HG03565 (cell line): ENCODE measurements around the gene PARD6B.
"Not testable (repeated sequence)": the region's sequence is repeated elsewhere in the genome, so short reads cannot be mapped to it uniquely, and the experiment has no call there.

ENCODE experiments used
- ATAC-seq: cut with Tn5 transposase; IDR thresholded peaks from one replicate; pipeline ENCODE4 v1.9.1; 2021; ENCODE audit warnings: mild to moderate bottlenecking, moderate library complexity; ENCODE audit not compliant: unreplicated experiment

Gene PARD6B

DNA sequence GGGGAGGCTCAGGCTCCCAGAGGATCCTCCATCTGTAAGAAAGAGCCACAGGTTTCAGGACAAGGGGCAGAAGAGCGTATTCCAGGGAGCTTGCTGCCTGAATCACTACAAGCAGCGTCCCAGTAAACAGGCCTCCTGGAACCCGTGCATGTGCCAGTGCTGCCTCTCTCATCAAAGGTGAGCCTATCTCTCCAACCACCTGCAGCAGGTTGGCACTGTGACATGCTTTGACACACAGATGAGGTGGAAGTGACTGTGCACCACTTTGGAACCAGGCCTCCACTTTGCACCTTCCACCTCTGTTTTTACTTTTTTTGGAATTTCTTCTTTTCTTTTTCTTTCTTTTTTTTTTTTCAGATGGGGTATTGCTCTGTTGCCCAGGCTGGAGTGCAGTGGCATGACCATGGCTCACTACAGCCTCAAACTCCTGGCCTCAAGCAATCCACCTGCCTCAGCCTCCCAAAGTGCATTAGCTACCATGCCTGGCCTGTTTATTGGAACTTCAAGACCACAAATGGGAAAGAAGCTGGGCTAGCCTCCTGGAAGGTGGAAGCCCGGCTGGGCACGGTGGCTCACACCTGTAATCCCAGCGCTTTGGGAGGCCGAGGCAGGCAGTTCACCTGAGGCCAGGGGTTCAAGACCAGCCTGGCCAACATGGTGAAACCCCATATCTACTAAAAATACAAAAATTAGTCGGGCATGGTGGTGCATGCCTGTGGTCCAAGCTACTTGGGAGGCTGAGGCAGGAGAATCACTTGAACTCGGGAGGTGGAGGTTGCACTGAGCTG lies 27.5 kb upstream of the PARD6B start:
- not testable (repeated sequence) for ATAC-seq

GRCh38 chr20:50704514-50704913 lies 26.9 kb upstream of the PARD6B start:
- ATAC-seq: no peak

GRCh38 chr20:50704971-50705370 lies 26.4 kb upstream of the PARD6B start:
- no peak for ATAC-seq

DNA sequence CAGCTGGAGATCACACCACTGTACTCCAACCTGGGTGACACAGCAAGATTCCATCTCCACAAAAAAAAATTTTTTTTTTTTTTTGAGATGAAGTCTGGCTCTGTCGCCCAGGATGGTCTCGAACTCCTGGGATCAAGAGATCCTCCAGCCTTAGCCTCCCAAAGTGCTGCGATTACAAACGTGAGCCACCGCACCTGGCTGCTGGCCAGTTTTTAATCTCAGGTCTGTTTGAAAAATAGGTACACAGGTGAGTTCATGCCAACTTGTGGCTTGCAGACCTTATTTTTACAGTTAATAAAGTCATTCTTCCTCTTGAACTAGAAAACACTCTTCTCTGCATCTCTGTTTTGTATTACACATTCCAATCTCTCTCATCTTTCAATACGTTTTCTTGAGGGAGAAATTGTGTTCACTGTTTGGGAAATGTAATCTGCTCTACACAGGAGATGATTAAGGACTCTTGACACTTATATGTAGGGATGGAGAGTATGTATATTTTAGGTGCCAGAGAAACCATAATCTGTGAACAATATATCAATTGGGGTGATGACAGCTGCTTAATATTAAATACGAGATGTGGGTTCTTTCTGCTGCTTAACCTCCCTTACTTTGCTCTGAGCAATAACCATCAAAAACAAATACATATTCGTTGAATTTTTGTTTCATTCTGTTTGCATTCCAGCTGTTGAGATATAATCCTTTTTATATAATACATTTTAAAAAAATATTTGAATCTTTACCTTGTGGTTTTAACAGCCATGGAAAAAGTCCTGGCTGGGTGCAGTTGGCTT lies 22.3 kb upstream of the PARD6B start:
- no peak for ATAC-seq

DNA sequence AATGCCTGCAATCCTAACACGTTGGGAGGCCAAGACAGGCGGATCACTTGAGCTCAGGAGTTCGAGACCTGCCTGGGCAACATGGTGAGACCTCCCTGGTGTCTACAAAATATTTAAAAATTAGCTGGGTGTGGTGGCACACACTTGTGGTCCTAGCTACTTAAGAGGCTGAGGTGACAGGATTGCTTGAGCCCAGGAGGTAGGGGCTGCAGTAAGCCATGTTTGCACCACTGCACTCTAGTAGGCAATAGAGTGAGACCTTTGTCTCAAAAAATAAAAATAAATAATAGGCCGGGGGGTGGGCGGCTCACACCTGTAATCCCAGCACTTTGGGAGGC lies 21.8 kb upstream of the PARD6B start:
- ATAC-seq: no peak

GRCh38 chr20:50710492-50711063 lies 20.8 kb upstream of the PARD6B start:
- no peak for ATAC-seq

DNA sequence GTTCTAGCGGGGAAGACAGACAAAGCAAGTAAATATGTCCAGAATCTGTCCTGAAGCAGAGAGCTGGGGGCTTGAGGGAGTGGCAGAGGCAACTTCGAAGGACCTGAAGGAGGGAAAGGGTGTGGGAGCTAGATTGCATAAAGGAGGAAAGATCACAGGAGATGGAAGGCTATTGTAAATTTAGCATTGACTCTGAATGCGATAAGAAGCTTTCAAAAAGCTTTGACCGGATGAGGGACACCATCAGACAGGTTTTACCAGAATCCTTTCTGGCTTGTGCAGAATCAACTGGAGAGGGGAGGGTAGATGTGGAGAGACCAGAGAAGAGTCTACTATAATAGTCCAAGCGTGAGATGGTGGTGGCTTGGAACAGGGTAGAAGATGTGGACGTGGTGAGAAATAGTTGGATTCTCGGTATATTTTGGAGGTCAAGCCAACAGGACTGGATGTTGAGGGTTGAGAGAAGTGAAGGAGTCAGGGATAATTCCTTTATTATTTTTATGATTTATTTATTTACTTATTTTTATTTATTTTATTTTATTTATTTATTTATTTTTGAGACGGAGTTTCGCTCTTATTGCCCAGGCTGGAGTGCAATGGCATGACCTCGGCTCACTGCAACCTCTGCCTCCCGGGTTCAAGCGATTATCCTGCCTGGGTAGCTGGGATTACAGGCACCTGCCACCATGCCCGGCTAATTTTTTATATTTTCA lies 20.1 kb upstream of the PARD6B start:
- no peak for ATAC-seq

DNA sequence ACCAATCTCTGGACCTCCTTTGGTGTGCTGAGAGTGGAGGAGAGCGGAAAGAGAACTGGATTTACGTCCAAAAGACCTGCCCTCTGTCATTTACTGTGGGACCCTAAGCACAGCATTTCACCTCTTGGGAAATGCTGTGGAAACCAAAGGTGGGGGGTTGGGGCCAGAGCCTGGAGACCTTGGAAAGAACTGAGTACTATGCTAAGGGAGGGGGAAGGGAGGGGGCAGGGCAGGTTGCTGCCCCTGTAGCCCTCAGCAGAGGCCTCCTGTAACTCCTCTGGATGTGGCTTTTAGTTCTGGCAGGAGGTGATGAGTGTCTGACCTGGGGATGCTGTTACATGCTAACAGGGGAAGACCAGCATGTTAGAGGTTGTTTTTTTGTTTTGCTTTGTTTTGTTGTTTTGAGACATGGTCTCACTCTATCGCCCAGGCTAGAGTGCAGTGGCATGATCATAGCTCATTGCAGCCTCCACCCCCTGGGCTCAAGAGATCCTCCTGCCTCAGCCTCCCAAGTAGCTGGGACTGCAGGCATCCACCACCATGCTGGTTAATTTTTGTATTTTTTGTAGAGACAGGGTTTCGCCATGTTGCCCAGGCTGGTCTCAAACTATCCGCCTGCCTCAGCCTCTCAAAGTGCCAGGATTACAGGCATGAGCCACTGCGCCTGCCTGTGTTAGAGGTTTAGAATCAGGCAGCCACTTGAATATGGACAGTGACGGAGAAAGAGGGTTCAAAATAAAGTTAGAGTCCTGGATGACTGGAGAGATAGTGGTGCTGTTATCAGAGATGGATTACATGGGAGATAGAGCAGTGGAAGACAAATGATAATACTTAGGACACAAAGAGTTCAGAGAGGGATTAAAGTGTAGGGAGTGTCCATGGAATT lies 18.4 kb upstream of the PARD6B start:
- ATAC-seq: no peak

DNA sequence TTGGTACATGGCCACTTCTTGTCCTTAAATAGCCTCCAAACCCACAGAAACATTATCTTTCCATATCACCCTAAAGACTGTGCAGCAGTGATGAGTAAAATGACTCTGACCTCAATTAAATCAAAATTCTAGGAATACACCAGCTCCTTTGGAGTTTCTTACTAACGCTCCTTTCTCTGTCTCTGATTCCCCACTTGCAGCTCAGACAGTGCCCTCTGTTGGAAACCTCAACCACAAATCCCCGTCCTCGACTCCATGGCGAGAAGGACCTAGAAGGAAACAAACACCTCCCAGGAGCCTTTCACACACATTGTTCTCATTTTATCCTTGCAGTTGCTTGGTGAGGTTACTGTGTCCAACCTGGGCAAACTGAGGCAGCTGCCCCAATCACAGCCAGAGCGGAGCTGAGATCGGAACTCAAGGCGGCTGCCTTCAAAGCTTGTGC lies 17.7 kb upstream of the PARD6B start:
- no peak for ATAC-seq

DNA sequence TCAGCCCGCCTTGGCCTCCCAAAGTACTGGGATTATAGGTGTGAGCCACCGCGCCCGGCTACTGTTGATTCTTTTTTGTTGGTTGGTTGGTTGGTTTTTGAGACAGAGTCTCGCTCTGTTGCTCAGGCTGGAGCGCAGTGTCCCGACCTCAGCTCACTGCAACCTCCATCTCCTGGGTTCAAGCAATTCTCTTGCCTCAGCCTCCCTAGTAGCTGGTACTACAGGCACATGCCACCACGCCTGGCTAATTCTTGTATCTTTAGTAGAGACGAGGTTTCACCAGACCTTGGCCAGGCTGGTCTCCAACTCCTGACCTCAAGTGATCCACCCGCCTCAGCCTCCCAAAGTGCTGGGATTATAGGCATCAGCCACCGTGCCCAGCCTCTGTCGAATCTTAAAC lies 17.0 kb upstream of the PARD6B start:
- ATAC-seq: not testable (repeated sequence)

GRCh38 chr20:50715694-50716093 lies 15.7 kb upstream of the PARD6B start:
- ATAC-seq: no peak

DNA sequence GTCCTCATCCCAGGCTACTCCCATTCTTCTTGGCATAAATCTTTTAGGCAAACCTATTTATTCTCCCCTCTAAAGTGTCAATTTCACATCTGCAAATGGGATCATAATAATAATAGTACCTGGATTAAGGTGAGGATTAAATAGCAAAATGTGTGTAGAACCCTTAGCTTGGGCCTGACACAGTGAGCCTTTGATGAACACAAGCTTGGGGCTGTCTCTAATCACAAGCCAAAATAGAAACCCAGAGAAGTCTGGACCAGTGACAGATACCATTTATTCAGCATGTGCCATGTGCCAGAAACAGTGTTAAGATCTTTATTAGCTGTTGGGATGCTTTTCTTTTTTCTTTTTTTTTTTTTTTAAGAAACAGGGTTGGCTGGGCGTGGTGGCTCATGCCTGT lies 14.9 kb upstream of the PARD6B start:
- ATAC-seq: no peak

- no peak for ATAC-seq
Measured at GRCh38 chr20:50717312-50717711, 14.1 kb upstream of the PARD6B start.

DNA sequence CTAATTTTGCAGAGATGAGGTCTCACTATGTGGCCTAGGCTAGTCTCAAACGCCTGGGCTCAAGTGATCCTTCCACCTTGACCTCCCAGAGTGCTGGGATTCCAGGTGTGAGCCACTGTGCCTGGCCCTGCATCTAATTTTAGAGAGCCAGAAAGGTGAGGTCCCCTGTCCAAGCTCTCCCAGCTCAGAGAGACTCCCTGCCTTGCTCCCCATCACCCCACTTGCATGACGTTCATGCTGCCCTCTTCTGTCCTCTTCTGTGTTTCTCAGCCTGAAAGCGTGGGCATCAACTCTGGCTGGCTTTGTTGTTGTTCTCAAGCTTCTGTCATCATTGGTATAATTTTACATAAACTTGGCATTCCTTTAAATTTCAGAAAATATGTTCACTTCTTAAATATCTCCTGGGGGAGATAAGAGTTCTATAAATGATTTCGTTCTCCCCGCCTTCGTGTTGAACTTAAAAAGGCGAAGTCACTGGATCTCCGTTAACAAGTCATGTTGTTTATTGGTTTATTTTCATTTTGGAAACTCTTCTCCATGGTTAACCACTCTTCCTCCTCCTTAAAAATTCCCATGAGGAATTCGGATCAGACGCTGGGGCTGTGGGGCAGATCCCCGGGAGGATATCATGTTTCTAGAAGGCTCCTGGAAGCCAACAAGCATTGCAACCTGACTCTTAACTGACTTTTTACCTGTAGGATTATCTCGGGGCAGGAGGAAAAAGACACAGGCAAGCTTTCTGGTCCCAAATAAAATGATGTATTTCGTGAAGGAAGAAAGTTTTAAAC lies 13.2 kb upstream of the PARD6B start:
- ATAC-seq: no peak

DNA sequence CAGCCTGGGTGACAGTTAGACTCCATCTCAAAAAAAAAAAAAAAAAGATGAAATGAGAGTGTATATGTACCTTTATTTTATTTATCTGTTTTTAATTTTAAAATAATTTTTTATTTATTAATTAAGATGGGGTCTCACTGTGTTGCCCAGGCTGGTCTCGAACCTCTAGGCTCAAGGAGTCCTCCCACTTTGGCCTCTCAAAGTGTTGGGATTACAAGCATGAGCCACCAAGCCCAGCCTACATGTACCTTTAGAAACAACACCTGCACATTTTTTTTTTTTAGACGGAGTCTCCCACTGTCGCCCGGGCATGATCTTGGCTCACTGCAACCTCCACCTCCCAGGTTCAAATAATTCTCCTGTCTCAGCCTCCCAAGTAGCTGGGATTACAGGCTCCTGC lies 12.1 kb upstream of the PARD6B start:
- no peak for ATAC-seq

GRCh38 chr20:50720026-50720425 lies 11.4 kb upstream of the PARD6B start:
- ATAC-seq: no peak

- ATAC-seq: no peak
Measured at GRCh38 chr20:50720582-50720981, 10.8 kb upstream of the PARD6B start.

GRCh38 chr20:50721881-50722281 lies 9.5 kb upstream of the PARD6B start:
- ATAC-seq: no peak

DNA sequence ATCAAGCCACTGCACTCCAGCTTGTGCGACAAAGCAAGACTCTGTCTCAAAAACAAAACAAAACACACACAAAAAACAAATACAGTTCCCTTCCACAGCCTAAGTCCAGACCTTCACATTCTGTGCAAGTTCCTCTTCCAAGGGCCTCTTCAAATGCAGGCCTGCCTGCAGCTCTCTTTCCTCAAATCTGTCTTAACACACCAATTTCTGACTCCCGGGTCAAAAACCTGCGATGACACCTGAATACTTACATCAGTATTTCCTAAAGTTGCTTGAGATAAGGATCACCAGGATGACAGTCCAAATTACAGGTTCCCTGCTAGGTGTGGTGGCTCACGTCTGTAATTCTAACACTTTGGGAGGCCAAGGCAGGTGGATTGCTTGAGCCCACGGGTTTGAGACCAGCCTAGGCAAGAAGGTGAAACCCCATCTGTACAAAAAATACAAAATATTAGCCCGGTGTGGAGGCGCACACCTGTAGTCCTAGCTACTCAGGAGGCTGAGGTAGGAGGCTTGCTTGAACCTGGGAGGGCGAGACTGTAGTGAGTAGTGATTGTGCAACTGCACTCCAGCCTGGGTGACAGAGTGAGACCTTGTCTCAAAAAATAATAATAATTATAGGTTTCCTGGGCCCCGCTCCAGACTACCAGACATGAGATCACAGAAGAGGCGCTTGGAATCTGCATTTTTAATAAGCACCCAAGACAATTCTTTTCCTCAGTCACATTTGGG lies 8.8 kb upstream of the PARD6B start:
- ATAC-seq: no peak
